Naive thymus-derived CD4-positive, alpha-beta T cell (primary cell): ENCODE data around the gene PSMD3. TPM values are rescaled to one million over a fixed set of nuclear protein-coding genes. Genes with fewer than 3 reads are reported as not detected.

Experiments
- ATAC-seq: fragments of 150-1000 bp; cut with Tn5 transposase; 2 replicates; pipeline ENCODE4 v1.10.0; 2021; ENCODE audit warnings: mild to moderate bottlenecking, moderate library complexity
- CTCF ChIA-PET: fragments of 350-600 bp; sonication (Branson Sonifier 250); formaldehyde crosslinking; loops from one replicate; lab custom pipeline; 2021; ENCODE audit warnings: antibody characterized with exemption; lab: Charles Lee
- POLR2A ChIA-PET: fragments of 350-600 bp; sonication (Branson Sonifier 250); formaldehyde crosslinking; loops from one replicate; lab custom pipeline; 2021; ENCODE audit warnings: antibody characterized with exemption, inconsistent platforms; lab: Charles Lee
- DNase-seq, 9 donors: peaks; one replicate each; pipeline versions ENCODE4 v3.0.0 to v3.0.0-alpha.2; 2020 to 2022; ENCODE audit warnings: mixed read lengths in 1 of 9
- H3K27ac ChIP-seq: one replicate; pipeline ENCODE4 v1.7.0; 2013; ENCODE audit warnings: mild to moderate bottlenecking, low read depth, low read length, moderate library complexity
- H3K27me3 ChIP-seq, 2 donors: one replicate each; pipeline ENCODE4 v1.7.0; 2013; ENCODE audit warnings: low read length in 2 of 2, mild to moderate bottlenecking in 2 of 2, moderate library complexity in 2 of 2; ENCODE audit not compliant: control insufficient read depth in 2 of 2, insufficient read depth in 2 of 2
- H3K36me3 ChIP-seq, 3 experiments: 1 replicate in 2 of 3; 2 replicates in 1 of 3; pipeline ENCODE4 v1.7.0; 2013; ENCODE audit warnings: low read length in 3 of 3, mild to moderate bottlenecking in 3 of 3, moderate library complexity in 1 of 3; ENCODE audit not compliant: insufficient read depth in 3 of 3, control insufficient read depth in 2 of 3
- H3K4me1 ChIP-seq, 2 donors: one replicate each; pipeline ENCODE4 v1.7.0; 2013; ENCODE audit warnings: low read length in 2 of 2, mild to moderate bottlenecking in 2 of 2, moderate library complexity in 1 of 2; ENCODE audit not compliant: control insufficient read depth in 2 of 2, insufficient read depth in 2 of 2
- H3K4me3 ChIP-seq: 2 replicates; pipeline ENCODE4 v1.7.0; 2013; ENCODE audit warnings: mild to moderate bottlenecking, low read length
- H3K9me3 ChIP-seq, 3 experiments: 1 replicate in 2 of 3; 2 replicates in 1 of 3; pipeline ENCODE4 v1.7.0; 2013; ENCODE audit warnings: low read length in 3 of 3; ENCODE audit not compliant: control insufficient read depth in 2 of 3
- H3K27ac Mint-ChIP-seq, 9 donors: one replicate each; pipeline ENCODE4 v1.8.0; 2020 to 2022; ENCODE audit warnings: mixed read lengths in 9 of 9, mild to moderate bottlenecking in 8 of 9, moderate library complexity in 5 of 9, inconsistent platforms in 2 of 9
- H3K27me3 Mint-ChIP-seq, 5 donors: one replicate each; pipeline ENCODE4 v1.8.0; 2021 to 2022; ENCODE audit warnings: mixed read lengths in 5 of 5, mild to moderate bottlenecking in 1 of 5
- H3K36me3 Mint-ChIP-seq, 5 donors: one replicate each; pipeline ENCODE4 v1.8.0; 2020 to 2022; ENCODE audit warnings: mixed read lengths in 5 of 5, mild to moderate bottlenecking in 3 of 5, inconsistent platforms in 1 of 5
- H3K4me1 Mint-ChIP-seq, 7 donors: one replicate each; pipeline ENCODE4 v1.8.0; 2020 to 2022; ENCODE audit warnings: mixed read lengths in 7 of 7, mild to moderate bottlenecking in 3 of 7, inconsistent platforms in 1 of 7
- H3K4me3 Mint-ChIP-seq, 10 donors: one replicate each; pipeline ENCODE4 v1.8.0; 2020 to 2022; ENCODE audit warnings: mild to moderate bottlenecking in 10 of 10, mixed read lengths in 10 of 10, moderate library complexity in 6 of 10, inconsistent platforms in 2 of 10
- H3K9me3 Mint-ChIP-seq, 11 donors: one replicate each; pipeline ENCODE4 v1.8.0; 2020 to 2022; ENCODE audit warnings: mixed read lengths in 11 of 11, mild to moderate bottlenecking in 4 of 11, inconsistent platforms in 1 of 11, moderate library complexity in 1 of 11
- intact Hi-C, 2 donors: fragments of 100-400 bp; cut with micrococcal nuclease; formaldehyde crosslinking; loops; one replicate each; pipeline ENCODE4 v1.15.1; 2023
- polyA plus RNA-seq, 2 donors: library from polyadenylated mRNA; unstranded; fragments of 300-500 nt; fragmentation: Illumina TruSeq; gene quantifications; one replicate each; pipeline ENCODE4 v1.2.3, GENCODE V29; 2021
- total RNA-seq, 6 experiments: library from RNA in 5 of 6; stranded (reverse) in 5 of 6; gene quantifications; 1 replicate in 5 of 6; 2 replicates in 1 of 6; pipeline ENCODE4 v1.2.3 and lab custom pipeline; 2021 to 2026

PSMD3 gene
- total RNA-seq (100 to 1,000 TPM in 1 of 5 experiments, 10 to 100 TPM in 4; 55.7 to 111 (median 68.9) TPM), polyA plus RNA-seq (10 to 100 TPM; 44.6 to 53.1 TPM), total RNA-seq (lab: John Stamatoyannopoulos, UW) (58.8 reads per million, percentile 74 among the genes with 10 or more reads in this experiment)

GRCh38 chr17:39980351-39981206 lies at the start of gene PSMD3:
Gene PSMD3 (plus strand): TSS chr17:39980807. CDS start chr17:39980971, 164 bp downstream.
- Mint-ChIP-seq H3K4me3 (peak within 1 kb of the TSS; percentile 89 to 97 (median 94)), H3K4me1 (peaks cover 24 to 50% (median 46%) of the 10 kb centered on the region in 7 donors), H3K27me3 (peaks cover 0 to 13% (median 0%) of the 10 kb centered on the region in 5 donors), H3K36me3 (peaks cover 0 to 14% (median 4%) of the 10 kb centered on the region in 5 donors), H3K9me3 (peaks cover 0 to 1% (median 0%) of the 10 kb centered on the region in 11 donors), H3K27ac (peak within 1 kb of the TSS; percentile 89 to 96 (median 93))
- DNase-seq (peak; percentile 86 to 99 (median 98)), ATAC-seq (peak; percentile 97)
- POLR2A ChIA-PET: interaction anchor here (0.6 to 2.9 kb wide), 31 partner anchors 18 to 1112 kb away, joined by 3 to 21 read pairs (median 3); partner anchors contain the start of genes GSDMA, IKZF3, LRRC3C and MED24
- H3K9me3 ChIP-seq: no peaks in the 10 kb centered on the region
- CTCF ChIA-PET: interaction anchor here (0.6 to 4.6 kb wide), 15 partner anchors 12 to 713 kb away, joined by 3 to 41 read pairs (median 3); partner anchors contain the start of genes LRRC3C, ORMDL3 and ZPBP2
- H3K27me3 ChIP-seq: no peaks in the 10 kb centered on the region
- peaks cover 17 to 23% of the 10 kb centered on the region in 2 donors for H3K4me1 ChIP-seq
- H3K27ac ChIP-seq: peak within 1 kb of the TSS; percentile 91
- H3K36me3 ChIP-seq: peaks cover 4 to 21% (median 6%) of the 10 kb centered on the region in 3 experiments
- intact Hi-C loops: loop anchor here (1.0 to 5.0 kb wide), 16 partner anchors 16 to 362 kb away; partner anchors contain the start of genes LRRC3C (in 2 of the 2), MIEN1 (in 2 of the 2), ORMDL3 (in 2 of the 2) and STARD3 (in 2 of the 2)
- peak within 1 kb of the TSS; percentile 63 for H3K4me3 ChIP-seq

- no peaks in the 10 kb centered on the region for H3K9me3 ChIP-seq
- POLR2A ChIA-PET: no interaction called here
These were observed 46.7 kb upstream of the PSMD3 start for GRCh38 chr17:39933912-39934311.

GRCh38 chr17:39934324-39934723 lies 46.3 kb upstream of the PSMD3 start:
- H3K9me3 Mint-ChIP-seq: no peaks in the 10 kb centered on the region
- ChIA-PET CTCF (no interaction called here), POLR2A (no interaction called here)
- Histone ChIP-seq H3K27ac (no peak overlapping the region), H3K9me3 (no peaks in the 10 kb centered on the region), H3K27me3 (no peaks in the 10 kb centered on the region), H3K36me3 (no peaks in the 10 kb centered on the region), H3K4me3 (no peak overlapping the region), H3K4me1 (no peaks in the 10 kb centered on the region)
- ATAC-seq (no peak), DNase-seq (no peak)
- H3K4me1 Mint-ChIP-seq: peaks cover 0 to 16% (median 2%) of the 10 kb centered on the region in 7 donors
- intact Hi-C loops: no loop called here
- peaks cover 0 to 3% (median 0%) of the 10 kb centered on the region in 5 donors for H3K27me3 Mint-ChIP-seq
- H3K27ac Mint-ChIP-seq: no peak overlapping the region
- H3K4me3 Mint-ChIP-seq: no peak overlapping the region
- peaks cover 0 to 3% (median 0%) of the 10 kb centered on the region in 5 donors for H3K36me3 Mint-ChIP-seq

More at GRCh38 chr17:39933912-39934311, 46.7 kb upstream of the PSMD3 start:
- Mint-ChIP-seq H3K27me3 (peaks cover 0 to 3% (median 0%) of the 10 kb centered on the region in 5 donors), H3K4me1 (peaks cover 0 to 16% (median 1%) of the 10 kb centered on the region in 7 donors), H3K27ac (no peak overlapping the region), H3K4me3 (no peak overlapping the region), H3K9me3 (no peaks in the 10 kb centered on the region), H3K36me3 (peaks cover 0 to 3% (median 0%) of the 10 kb centered on the region in 5 donors)
- no peaks in the 10 kb centered on the region for H3K27me3 ChIP-seq
- no peak for DNase-seq
- H3K27ac ChIP-seq: no peak overlapping the region
- H3K4me3 ChIP-seq: no peak overlapping the region
- no peaks in the 10 kb centered on the region for H3K36me3 ChIP-seq
- intact Hi-C loops: no loop called here
- H3K4me1 ChIP-seq: no peaks in the 10 kb centered on the region
- CTCF ChIA-PET: no interaction called here
- ATAC-seq: no peak

- peaks cover 4 to 7% of the 10 kb centered on the region in 2 donors for H3K4me1 ChIP-seq
- no peak overlapping the region for H3K27ac Mint-ChIP-seq
- H3K4me3 Mint-ChIP-seq: no peak overlapping the region
- CTCF ChIA-PET: no interaction called here
- DNase-seq: no peak
- no peak overlapping the region for H3K27ac ChIP-seq
- H3K4me3 ChIP-seq: no peak overlapping the region
- peaks cover 5 to 23% (median 12%) of the 10 kb centered on the region in 7 donors for H3K4me1 Mint-ChIP-seq
- intact Hi-C loops: no loop called here
- ATAC-seq: no peak
- H3K9me3 Mint-ChIP-seq: no peaks in the 10 kb centered on the region
- peaks cover 0 to 3% (median 0%) of the 10 kb centered on the region in 5 donors for H3K27me3 Mint-ChIP-seq
- H3K9me3 ChIP-seq: no peaks in the 10 kb centered on the region
- POLR2A ChIA-PET: no interaction called here
- H3K36me3 Mint-ChIP-seq: peaks cover 0 to 3% (median 0%) of the 10 kb centered on the region in 5 donors
- H3K27me3 ChIP-seq: no peaks in the 10 kb centered on the region
- H3K36me3 ChIP-seq: no peaks in the 10 kb centered on the region
These were observed 44.7 kb upstream of the PSMD3 start for GRCh38 chr17:39935909-39936308.

GRCh38 chr17:39937447-39937846 lies 43.2 kb upstream of the PSMD3 start:
- Histone ChIP-seq H3K4me3 (no peak overlapping the region), H3K27ac (no peak overlapping the region), H3K9me3 (no peaks in the 10 kb centered on the region), H3K36me3 (no peaks in the 10 kb centered on the region), H3K4me1 (peaks cover 4 to 7% of the 10 kb centered on the region in 2 donors), H3K27me3 (no peaks in the 10 kb centered on the region)
- peaks cover 5 to 28% (median 12%) of the 10 kb centered on the region in 7 donors for H3K4me1 Mint-ChIP-seq
- H3K27ac Mint-ChIP-seq: peak overlapping the region in 2 of 9 donors; percentile 62 to 68
- peaks cover 0 to 3% (median 0%) of the 10 kb centered on the region in 5 donors for H3K36me3 Mint-ChIP-seq
- no peak for ATAC-seq
- CTCF ChIA-PET: no interaction called here
- no peak for DNase-seq
- peaks cover 0 to 3% (median 0%) of the 10 kb centered on the region in 5 donors for H3K27me3 Mint-ChIP-seq
- intact Hi-C loops: no loop called here
- POLR2A ChIA-PET: no interaction called here
- no peaks in the 10 kb centered on the region for H3K9me3 Mint-ChIP-seq
- no peak overlapping the region for H3K4me3 Mint-ChIP-seq

- Histone ChIP-seq H3K27me3 (no peaks in the 10 kb centered on the region), H3K27ac (no peak overlapping the region), H3K9me3 (no peaks in the 10 kb centered on the region), H3K36me3 (no peaks in the 10 kb centered on the region), H3K4me1 (peaks cover 4 to 7% of the 10 kb centered on the region in 2 donors), H3K4me3 (no peak overlapping the region)
- H3K9me3 Mint-ChIP-seq: no peaks in the 10 kb centered on the region
- intact Hi-C loops: no loop called here
- H3K36me3 Mint-ChIP-seq: peaks cover 0 to 3% (median 0%) of the 10 kb centered on the region in 5 donors
- no peak for ATAC-seq
- no peak overlapping the region for H3K4me3 Mint-ChIP-seq
- ChIA-PET CTCF (no interaction called here), POLR2A (no interaction called here)
- H3K4me1 Mint-ChIP-seq: peaks cover 5 to 28% (median 12%) of the 10 kb centered on the region in 7 donors
- peak overlapping the region in 2 of 9 donors; percentile 5 to 47 for H3K27ac Mint-ChIP-seq
- DNase-seq: no peak
- peaks cover 0 to 3% (median 0%) of the 10 kb centered on the region in 5 donors for H3K27me3 Mint-ChIP-seq
These were observed 42.3 kb upstream of the PSMD3 start for GRCh38 chr17:39938140-39938869.
